Activated naive CD8-positive, alpha-beta T cell treated with anti-CD3 and anti-CD28 coated beads, Interleukin-2, amount 10 ng/mL, durations not matched to agents 7 days and 5 days (primary cell): ENCODE data around the gene CYP19A1. TPM values are rescaled to one million over a fixed set of nuclear protein-coding genes. Genes with fewer than 3 reads are reported as not detected.
A peak's percentile ranks its signal among the peaks of the same experiment; 100 is the strongest.

Experiments
- ATAC-seq: fragments of 150-1000 bp; cut with Tn5 transposase; one replicate; pipeline ENCODE4 v1.10.0; 2021; ENCODE audit warnings: low read depth, moderate library complexity
- POLR2A ChIA-PET: fragments of 350-600 bp; sonication (Branson Sonifier 250); formaldehyde crosslinking; loops from one replicate; lab custom pipeline; 2021; ENCODE audit warnings: antibody characterized with exemption; lab: Charles Lee
- DNase-seq: peaks from one replicate; pipeline ENCODE4 v3.0.0; 2021
- H3K27ac Mint-ChIP-seq: one replicate; pipeline ENCODE4 v1.8.0; 2022; ENCODE audit warnings: mild to moderate bottlenecking, mixed read lengths
- H3K27me3 Mint-ChIP-seq: one replicate; pipeline ENCODE4 v1.8.0; 2022; ENCODE audit warnings: mild to moderate bottlenecking, moderate library complexity, mixed read lengths
- H3K36me3 Mint-ChIP-seq: one replicate; pipeline ENCODE4 v1.8.0; 2021; ENCODE audit warnings: mild to moderate bottlenecking, mixed read lengths
- H3K4me1 Mint-ChIP-seq: one replicate; pipeline ENCODE4 v1.8.0; 2021; ENCODE audit warnings: mixed read lengths
- H3K4me3 Mint-ChIP-seq: one replicate; pipeline ENCODE4 v1.8.0; 2022; ENCODE audit warnings: mild to moderate bottlenecking, moderate library complexity, mixed read lengths
- H3K9me3 Mint-ChIP-seq: one replicate; pipeline ENCODE4 v1.8.0; 2021; ENCODE audit warnings: mixed read lengths
- microRNA-seq: library from miRNA; unstranded; fragments of <30 nt; microRNA quantifications from one replicate; pipeline ENCODE4 v1.2.0, GENCODE V29; 2022
- total RNA-seq, 2 experiments: library from RNA; stranded (reverse); gene quantifications; one replicate each; pipeline ENCODE4 v1.2.3, GENCODE V29; 2021

CYP19A1 gene
- total RNA-seq, 2 experiments from 2014 or later = not detected

DNA sequence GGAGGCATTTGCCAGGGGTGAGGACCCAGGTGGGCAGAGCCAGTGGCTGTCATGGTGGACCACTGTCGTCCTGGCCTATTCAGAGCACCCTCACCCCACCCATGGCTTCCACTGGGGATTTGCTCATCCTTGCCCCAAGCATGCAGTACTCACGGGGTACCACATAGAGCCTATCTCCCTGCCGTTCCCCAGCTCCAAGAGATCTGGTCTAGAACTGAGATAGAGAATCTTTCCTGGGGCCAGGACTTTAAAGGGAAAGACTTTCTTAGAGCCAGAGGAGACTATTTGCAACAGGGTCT is 166.8 kb downstream of the CYP19A1 start:
- Mint-ChIP-seq H3K36me3 (no peaks in the 10 kb centered on the region), H3K27ac (no peak overlapping the region), H3K9me3 (no peaks in the 10 kb centered on the region), H3K4me3 (no peak overlapping the region), H3K4me1 (no peaks in the 10 kb centered on the region), H3K27me3 (peaks cover 24% of the 10 kb centered on the region)
- DNase-seq = no peak
- no peak for ATAC-seq
- POLR2A ChIA-PET = no interaction called here

DNA sequence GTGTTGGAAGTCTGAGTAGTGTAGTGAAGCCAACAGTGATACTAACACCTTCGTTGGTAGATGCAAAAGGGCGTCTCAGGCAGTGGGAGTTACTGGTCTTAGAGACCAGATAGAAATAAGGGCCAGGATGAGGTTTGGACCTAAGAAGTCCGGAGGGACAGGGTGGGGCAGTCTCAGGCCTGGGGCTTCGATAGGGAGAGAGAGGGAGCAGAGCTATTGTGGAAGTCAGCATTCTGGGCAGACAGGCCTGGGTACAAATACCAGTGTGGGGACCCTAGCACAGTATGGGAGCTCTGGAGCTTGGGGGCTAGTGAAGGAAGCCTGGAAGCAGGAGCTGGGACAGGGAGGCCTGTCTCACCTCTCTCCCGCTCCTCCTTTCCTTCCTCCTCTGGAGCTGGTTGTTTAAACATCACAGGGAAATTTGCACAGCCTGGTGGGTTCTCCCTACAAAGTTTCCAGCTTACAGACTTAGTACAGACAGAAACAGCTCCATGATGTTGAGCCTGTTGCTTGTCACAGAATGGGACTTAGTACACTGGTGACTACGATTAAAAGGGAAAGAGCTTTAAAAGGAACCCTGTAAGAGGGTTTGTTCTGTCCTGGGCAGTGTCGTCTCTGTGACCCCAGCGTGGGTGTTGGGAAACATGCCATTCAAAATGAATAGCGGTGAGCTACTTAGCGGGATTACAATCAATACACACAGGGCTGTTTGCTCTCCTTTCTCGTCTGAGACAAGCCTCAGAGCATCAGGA is 167.3 kb downstream of the CYP19A1 start:
- DNase-seq (no peak), ATAC-seq (no peak)
- Mint-ChIP-seq H3K27ac (no peak overlapping the region), H3K27me3 (peaks cover 24% of the 10 kb centered on the region), H3K36me3 (no peaks in the 10 kb centered on the region), H3K4me1 (no peaks in the 10 kb centered on the region), H3K4me3 (no peak overlapping the region), H3K9me3 (no peaks in the 10 kb centered on the region)
- POLR2A ChIA-PET = no interaction called here

DNA sequence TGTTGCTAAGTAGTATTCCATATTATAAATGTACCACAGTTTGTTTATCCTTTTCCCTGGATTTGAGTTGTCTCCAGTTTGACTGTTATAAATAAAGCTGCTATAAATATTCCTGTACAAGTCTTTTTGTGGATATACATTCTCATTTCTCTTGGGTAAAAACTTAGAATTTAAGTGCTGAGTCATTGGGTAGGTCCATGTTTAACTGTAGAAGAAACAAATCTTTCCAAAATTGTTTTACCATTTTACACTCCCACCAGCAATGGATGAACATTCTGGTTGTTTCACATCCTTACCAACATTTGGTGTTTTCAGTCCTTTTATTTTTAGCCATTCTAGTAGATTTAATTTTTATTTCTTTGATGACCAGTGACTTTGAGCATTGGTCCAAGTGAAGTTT is 169.7 kb downstream of the CYP19A1 start:
- H3K4me3 Mint-ChIP-seq = no peak overlapping the region
- H3K9me3 Mint-ChIP-seq = no peaks in the 10 kb centered on the region
- no peaks in the 10 kb centered on the region for H3K4me1 Mint-ChIP-seq
- ATAC-seq (no peak), DNase-seq (no peak)
- no peaks in the 10 kb centered on the region for H3K36me3 Mint-ChIP-seq
- peaks cover 39% of the 10 kb centered on the region for H3K27me3 Mint-ChIP-seq
- POLR2A ChIA-PET = no interaction called here
- no peak overlapping the region for H3K27ac Mint-ChIP-seq

DNA sequence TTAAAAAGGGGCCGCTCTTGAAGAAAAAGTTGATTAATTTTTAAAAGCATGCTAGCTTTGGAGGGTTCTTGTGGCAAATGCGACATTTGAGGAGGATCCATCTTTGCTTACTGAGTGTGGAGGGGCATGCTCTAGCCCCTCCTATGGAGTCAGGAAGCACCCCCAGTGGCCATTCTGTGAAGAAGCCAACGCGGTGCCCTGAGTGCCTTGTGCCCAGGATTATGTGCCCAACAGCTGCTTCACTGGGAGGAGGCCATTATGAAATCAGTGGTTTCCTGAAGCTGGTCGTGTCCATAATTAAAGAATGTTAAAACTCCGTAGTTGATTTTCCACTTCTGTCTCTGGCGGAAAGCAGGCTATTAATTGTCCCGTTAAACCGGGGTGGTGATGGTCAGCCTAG is 174.6 kb downstream of the CYP19A1 start:
- DNase-seq = no peak
- Mint-ChIP-seq H3K27ac (no peak overlapping the region), H3K4me1 (peaks cover 2% of the 10 kb centered on the region), H3K36me3 (no peaks in the 10 kb centered on the region), H3K9me3 (no peaks in the 10 kb centered on the region), H3K27me3 (peaks cover 34% of the 10 kb centered on the region), H3K4me3 (no peak overlapping the region)
- ATAC-seq = no peak
- POLR2A ChIA-PET = no interaction called here

DNA sequence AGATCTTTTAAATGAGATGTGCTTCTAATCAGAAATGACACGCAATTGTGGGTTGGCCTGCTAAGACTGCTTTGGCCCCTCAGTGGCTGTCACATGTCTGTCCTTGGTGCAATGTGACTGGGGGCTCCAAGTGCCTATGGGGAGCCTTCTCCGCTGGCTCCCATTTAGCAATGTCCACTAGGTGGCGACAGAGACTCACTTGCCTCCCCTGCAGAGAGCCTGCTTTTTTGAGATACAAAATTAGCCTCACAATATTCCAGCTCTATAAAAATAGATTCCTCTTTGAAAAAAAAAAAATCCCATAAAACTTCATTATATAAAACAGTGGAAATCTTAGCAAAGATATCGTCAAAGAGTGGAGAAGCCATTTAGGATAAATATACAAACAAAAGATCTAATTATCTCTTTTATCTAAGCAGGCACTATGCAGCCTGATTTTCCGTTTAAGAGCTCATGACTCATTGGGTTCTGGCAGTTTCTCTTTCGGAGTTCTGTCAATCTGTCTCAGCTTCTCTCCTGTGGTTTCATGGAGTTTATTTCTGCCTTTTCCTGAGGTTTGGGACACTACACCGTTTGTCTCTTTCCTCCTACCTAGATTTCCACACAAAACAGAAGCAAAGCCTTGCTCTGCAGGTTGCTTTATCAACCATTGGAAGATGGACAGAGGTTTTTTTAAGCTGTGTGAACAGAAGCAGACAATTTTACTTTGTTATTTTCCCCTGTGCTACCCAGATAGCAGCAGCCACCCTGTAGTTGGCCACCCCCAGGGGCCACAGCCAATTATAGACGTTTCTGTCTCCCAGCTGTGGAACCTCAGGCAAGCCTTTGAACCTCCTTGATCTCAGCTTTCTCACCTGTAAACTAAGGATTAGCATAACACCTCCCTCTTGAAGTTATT is 175.3 kb downstream of the CYP19A1 start:
- H3K36me3 Mint-ChIP-seq = no peaks in the 10 kb centered on the region
- POLR2A ChIA-PET = interaction anchor here (0.6 kb wide), 1 partner anchor 224 kb away, joined by 3 read pairs; no protein-coding TSS in a partner anchor
- no peaks in the 10 kb centered on the region for H3K9me3 Mint-ChIP-seq
- H3K27me3 Mint-ChIP-seq = peaks cover 27% of the 10 kb centered on the region
- DNase-seq (peak; percentile 54), ATAC-seq (peak; percentile 81)
- no peak overlapping the region for H3K27ac Mint-ChIP-seq
- H3K4me3 Mint-ChIP-seq = no peak overlapping the region
- peaks cover 2% of the 10 kb centered on the region for H3K4me1 Mint-ChIP-seq

DNA sequence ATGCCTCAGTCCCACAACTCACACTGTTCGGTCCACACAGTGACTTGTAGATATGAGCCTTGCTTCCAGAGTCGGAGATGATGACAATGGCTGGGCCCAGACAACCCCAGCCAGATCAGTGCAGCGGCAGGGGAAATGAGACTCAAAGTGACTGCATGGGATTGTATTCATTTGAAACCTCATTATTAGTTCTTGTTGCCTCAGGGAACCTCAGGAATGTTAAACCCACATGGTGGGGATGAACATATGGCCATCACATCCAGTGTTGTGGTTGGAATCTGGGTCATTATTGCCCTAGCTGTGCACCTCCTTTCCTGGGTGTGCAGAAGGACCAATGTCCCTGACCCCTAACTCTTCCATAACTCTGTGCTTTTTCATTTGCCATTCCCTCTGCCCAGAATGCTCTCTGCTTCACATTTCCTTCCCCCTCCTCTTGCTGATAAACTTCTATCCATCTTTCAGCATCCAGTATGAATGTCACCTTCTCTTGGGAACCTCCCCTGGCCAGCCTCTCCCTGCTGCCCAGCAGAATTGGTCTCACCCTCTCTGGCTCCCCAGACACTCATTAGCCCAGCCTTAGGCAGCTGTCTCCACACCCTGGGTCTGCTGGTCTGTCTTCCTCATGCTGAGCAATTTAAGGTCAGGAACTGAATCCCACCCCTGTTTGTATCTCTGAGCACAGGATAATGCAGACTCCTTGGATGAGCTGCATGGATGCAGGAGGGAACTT is 176.7 kb downstream of the CYP19A1 start:
- ATAC-seq (no peak), DNase-seq (no peak)
- H3K4me1 Mint-ChIP-seq = peaks cover 2% of the 10 kb centered on the region
- POLR2A ChIA-PET = no interaction called here
- H3K4me3 Mint-ChIP-seq = no peak overlapping the region
- H3K27me3 Mint-ChIP-seq = peaks cover 24% of the 10 kb centered on the region
- H3K36me3 Mint-ChIP-seq = no peaks in the 10 kb centered on the region
- no peaks in the 10 kb centered on the region for H3K9me3 Mint-ChIP-seq
- no peak overlapping the region for H3K27ac Mint-ChIP-seq

DNA sequence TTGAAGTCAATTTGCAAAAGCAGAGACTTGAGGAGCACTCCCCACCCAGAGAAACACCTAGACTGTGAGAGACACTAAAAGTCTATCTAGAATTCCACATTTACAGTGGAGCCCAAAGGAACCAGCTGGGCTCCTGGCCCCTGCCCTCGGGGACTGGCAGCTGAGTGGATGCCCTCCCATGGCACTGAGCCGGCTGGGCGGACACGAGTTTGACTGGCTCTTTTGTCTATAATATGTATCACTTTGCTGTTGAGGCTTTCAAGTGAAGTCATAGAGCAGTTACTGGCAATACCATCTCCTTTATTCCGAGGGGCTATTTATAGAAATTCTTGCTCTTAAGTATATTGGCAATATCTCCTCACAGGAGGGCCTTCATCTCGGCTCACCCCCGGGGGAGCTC is 177.9 kb downstream of the CYP19A1 start:
- no peaks in the 10 kb centered on the region for H3K9me3 Mint-ChIP-seq
- peaks cover 2% of the 10 kb centered on the region for H3K4me1 Mint-ChIP-seq
- DNase-seq = no peak
- H3K27me3 Mint-ChIP-seq = peaks cover 30% of the 10 kb centered on the region
- no peak overlapping the region for H3K4me3 Mint-ChIP-seq
- H3K36me3 Mint-ChIP-seq = no peaks in the 10 kb centered on the region
- no peak overlapping the region for H3K27ac Mint-ChIP-seq
- ATAC-seq = no peak
- POLR2A ChIA-PET = no interaction called here

Small RNA genes within 50 kb of the gene (microRNA-seq; reads per million reads assigned to microRNA genes)
- not detected for gene MIR4713
- not detected for gene MIR7973-1
- gene MIR7973-2 = not detected

Other genes starting within 250 kb of the CYP19A1 start
- under 1 TPM; 0.17 to 0.20 TPM for gene TNFAIP8L3, start 243.7 kb downstream of the CYP19A1 start, total RNA-seq
- not detected for gene GLDN, start 3.1 kb upstream of the CYP19A1 start, total RNA-seq